ENCODE results near the gene RAP1GAP. TPM values are rescaled to one million over a fixed set of nuclear protein-coding genes. Genes with fewer than 3 reads are reported as not detected.

Gene RAP1GAP
- total and polyA plus RNA-seq, 5 experiments from 2014 or later = 0.49 to 0.60 TPM; not detected in 3

- POLR2A ChIA-PET = no interaction called here
- DNase-seq (no peak), ATAC-seq (no peak)
- peaks cover 8 to 18% (median 11%) of the 10 kb centered on the region in 4 donors for H3K4me1 Mint-ChIP-seq
- no peak overlapping the region for H3K27ac Mint-ChIP-seq
- peaks cover 8 to 55% (median 39%) of the 10 kb centered on the region in 5 donors for H3K27me3 Mint-ChIP-seq
- H3K4me3 Mint-ChIP-seq = no peak overlapping the region
- no peaks in the 10 kb centered on the region for H3K9me3 Mint-ChIP-seq
- no peaks in the 10 kb centered on the region for H3K36me3 Mint-ChIP-seq
Observed at GRCh38 chr1:21603177-21604138, 65.7 kb downstream of the RAP1GAP start.

- H3K27me3 Mint-ChIP-seq = peaks cover 2 to 45% (median 29%) of the 10 kb centered on the region in 5 donors
- no peaks in the 10 kb centered on the region for H3K9me3 Mint-ChIP-seq
- DNase-seq (no peak), ATAC-seq (no peak)
- H3K4me3 Mint-ChIP-seq = no peak overlapping the region
- no peaks in the 10 kb centered on the region for H3K36me3 Mint-ChIP-seq
- no peak overlapping the region for H3K27ac Mint-ChIP-seq
- POLR2A ChIA-PET = no interaction called here
- H3K4me1 Mint-ChIP-seq = peaks cover 0 to 7% (median 0%) of the 10 kb centered on the region in 4 donors
Observed at GRCh38 chr1:21601278-21602048, 67.7 kb downstream of the RAP1GAP start.

- H3K4me1 Mint-ChIP-seq = peaks cover 0 to 7% (median 0%) of the 10 kb centered on the region in 4 donors
- no peak overlapping the region for H3K27ac Mint-ChIP-seq
- H3K9me3 Mint-ChIP-seq = no peaks in the 10 kb centered on the region
- DNase-seq (no peak), ATAC-seq (no peak)
- no peak overlapping the region for H3K4me3 Mint-ChIP-seq
- POLR2A ChIA-PET = no interaction called here
- no peaks in the 10 kb centered on the region for H3K36me3 Mint-ChIP-seq
- H3K27me3 Mint-ChIP-seq = peaks cover 5 to 52% (median 33%) of the 10 kb centered on the region in 5 donors
Observed at GRCh38 chr1:21599402-21599801, 69.8 kb downstream of the RAP1GAP start.

DNA sequence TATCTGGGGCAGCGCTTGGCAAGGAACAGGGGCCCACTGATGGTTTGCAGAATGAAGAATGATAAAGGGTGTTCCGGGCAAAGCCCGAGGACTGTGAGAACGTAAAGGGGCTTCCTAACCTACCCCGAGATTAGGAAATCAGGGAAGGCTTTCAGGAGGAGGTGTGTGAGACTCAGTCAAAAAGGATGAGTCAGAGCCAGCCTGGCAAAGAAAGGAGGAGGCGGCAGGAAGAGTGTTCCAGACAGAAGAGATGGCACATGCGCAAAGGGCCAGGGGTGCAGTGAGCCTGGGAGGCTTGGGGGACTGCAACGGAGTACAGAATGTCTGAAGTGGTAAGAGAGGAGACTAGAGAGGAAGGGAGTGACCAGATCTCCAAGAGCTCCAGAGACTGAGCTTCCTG, 70.3 kb downstream of the RAP1GAP start:
- H3K4me3 Mint-ChIP-seq = no peak overlapping the region
- no peak overlapping the region for H3K27ac Mint-ChIP-seq
- DNase-seq (no peak), ATAC-seq (no peak)
- POLR2A ChIA-PET = no interaction called here
- H3K9me3 Mint-ChIP-seq = no peaks in the 10 kb centered on the region
- H3K4me1 Mint-ChIP-seq = peaks cover 0 to 5% (median 0%) of the 10 kb centered on the region in 4 donors
- H3K36me3 Mint-ChIP-seq = no peaks in the 10 kb centered on the region
- peaks cover 5 to 47% (median 28%) of the 10 kb centered on the region in 5 donors for H3K27me3 Mint-ChIP-seq

DNA sequence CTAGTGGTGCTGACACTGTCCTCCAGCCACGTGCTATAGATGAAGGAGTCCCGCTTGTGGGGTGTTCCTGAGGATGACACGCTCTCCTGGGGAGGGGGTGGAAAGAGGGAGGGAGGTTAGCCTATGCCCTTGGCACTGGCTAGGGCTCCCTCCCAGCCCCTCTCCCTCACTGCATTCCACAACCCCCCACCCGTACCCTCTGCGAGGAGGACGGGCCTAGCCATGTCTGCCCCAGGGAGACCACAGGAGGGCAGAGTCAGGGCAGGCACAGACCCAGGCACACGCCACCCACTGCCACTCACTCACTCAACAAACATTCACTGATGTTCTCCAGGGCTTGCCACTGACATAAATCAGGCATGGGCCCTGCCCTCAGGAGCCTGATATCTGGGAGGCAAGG, 70.7 kb downstream of the RAP1GAP start:
- Mint-ChIP-seq H3K9me3 (no peaks in the 10 kb centered on the region), H3K4me3 (no peak overlapping the region), H3K27me3 (peaks cover 5 to 42% (median 24%) of the 10 kb centered on the region in 5 donors), H3K27ac (no peak overlapping the region), H3K4me1 (peaks cover 0 to 4% (median 0%) of the 10 kb centered on the region in 4 donors), H3K36me3 (no peaks in the 10 kb centered on the region)
- DNase-seq = no peak
- ATAC-seq = no peak
- POLR2A ChIA-PET = no interaction called here

GRCh38 chr1:21597753-21598152, 71.4 kb downstream of the RAP1GAP start:
- ATAC-seq (no peak), DNase-seq (no peak)
- Mint-ChIP-seq H3K9me3 (no peaks in the 10 kb centered on the region), H3K27me3 (peaks cover 5 to 43% (median 23%) of the 10 kb centered on the region in 5 donors), H3K36me3 (no peaks in the 10 kb centered on the region), H3K4me1 (peaks cover 0 to 3% (median 0%) of the 10 kb centered on the region in 4 donors), H3K4me3 (no peak overlapping the region), H3K27ac (no peak overlapping the region)
- POLR2A ChIA-PET = no interaction called here

DNA sequence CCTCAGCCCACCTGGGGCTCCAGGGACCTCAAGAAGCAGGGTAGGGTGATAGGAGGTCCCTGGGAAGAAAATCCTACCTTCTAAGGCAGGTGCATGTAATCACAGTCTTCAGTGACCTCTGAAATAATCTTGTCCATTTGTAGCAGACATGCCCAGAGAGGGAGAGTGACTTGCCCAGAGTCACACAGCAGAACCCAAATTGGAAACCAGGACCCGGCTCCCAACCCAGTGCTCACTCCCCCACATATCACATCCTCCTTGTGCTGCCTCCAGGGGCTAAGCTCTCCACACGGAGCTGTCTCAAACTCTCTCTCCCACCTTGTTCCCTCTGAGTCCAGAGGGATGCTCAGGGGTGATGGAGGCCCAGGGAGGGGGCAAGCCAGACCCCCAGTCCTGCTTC, 72.5 kb downstream of the RAP1GAP start:
- DNase-seq (no peak), ATAC-seq (no peak)
- Mint-ChIP-seq H3K36me3 (no peaks in the 10 kb centered on the region), H3K9me3 (no peaks in the 10 kb centered on the region), H3K4me1 (no peaks in the 10 kb centered on the region), H3K27ac (no peak overlapping the region), H3K4me3 (no peak overlapping the region), H3K27me3 (peaks cover 7 to 45% (median 26%) of the 10 kb centered on the region in 5 donors)
- POLR2A ChIA-PET = no interaction called here

GRCh38 chr1:21596174-21596573, 73.0 kb downstream of the RAP1GAP start:
- POLR2A ChIA-PET = no interaction called here
- Mint-ChIP-seq H3K4me3 (no peak overlapping the region), H3K36me3 (no peaks in the 10 kb centered on the region), H3K4me1 (no peaks in the 10 kb centered on the region), H3K27me3 (peaks cover 7 to 45% (median 25%) of the 10 kb centered on the region in 5 donors), H3K27ac (no peak overlapping the region), H3K9me3 (no peaks in the 10 kb centered on the region)
- no peak for ATAC-seq
- DNase-seq = no peak

- POLR2A ChIA-PET = no interaction called here
- Mint-ChIP-seq H3K9me3 (no peaks in the 10 kb centered on the region), H3K4me1 (peaks cover 0 to 7% (median 5%) of the 10 kb centered on the region in 4 donors), H3K36me3 (no peaks in the 10 kb centered on the region), H3K4me3 (no peak overlapping the region), H3K27me3 (peaks cover 4 to 41% (median 22%) of the 10 kb centered on the region in 5 donors), H3K27ac (no peak overlapping the region)
- peak in 4 of 10 donors; percentile 7 to 27 (median 10) for DNase-seq
- ATAC-seq = no peak
Observed at GRCh38 chr1:21594935-21595897, 73.9 kb downstream of the RAP1GAP start.

DNA sequence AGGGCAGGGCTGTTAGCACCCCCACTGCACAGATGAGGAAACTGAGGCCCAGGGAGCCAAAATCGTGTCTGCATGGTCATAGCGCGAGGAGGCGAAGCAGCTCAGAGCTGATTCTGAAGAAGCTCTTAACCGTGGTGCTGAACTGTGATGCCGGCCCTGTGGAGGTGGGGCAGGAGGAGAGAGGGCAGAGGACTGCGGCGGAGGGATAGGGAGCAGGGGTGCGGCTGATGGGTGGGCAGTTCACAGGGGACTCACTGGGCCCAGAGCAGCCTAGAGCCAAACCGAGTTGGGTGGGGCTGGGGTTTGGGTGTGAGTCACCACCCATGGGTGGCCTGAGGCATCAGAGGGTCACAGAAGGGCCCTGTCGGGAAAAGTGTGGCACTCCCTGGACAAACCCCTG, 74.7 kb downstream of the RAP1GAP start:
- H3K4me3 Mint-ChIP-seq = no peak overlapping the region
- no peaks in the 10 kb centered on the region for H3K9me3 Mint-ChIP-seq
- POLR2A ChIA-PET = no interaction called here
- H3K4me1 Mint-ChIP-seq = peaks cover 0 to 7% (median 5%) of the 10 kb centered on the region in 4 donors
- DNase-seq (no peak), ATAC-seq (no peak)
- no peak overlapping the region for H3K27ac Mint-ChIP-seq
- peaks cover 4 to 34% (median 19%) of the 10 kb centered on the region in 5 donors for H3K27me3 Mint-ChIP-seq
- H3K36me3 Mint-ChIP-seq = no peaks in the 10 kb centered on the region

DNA sequence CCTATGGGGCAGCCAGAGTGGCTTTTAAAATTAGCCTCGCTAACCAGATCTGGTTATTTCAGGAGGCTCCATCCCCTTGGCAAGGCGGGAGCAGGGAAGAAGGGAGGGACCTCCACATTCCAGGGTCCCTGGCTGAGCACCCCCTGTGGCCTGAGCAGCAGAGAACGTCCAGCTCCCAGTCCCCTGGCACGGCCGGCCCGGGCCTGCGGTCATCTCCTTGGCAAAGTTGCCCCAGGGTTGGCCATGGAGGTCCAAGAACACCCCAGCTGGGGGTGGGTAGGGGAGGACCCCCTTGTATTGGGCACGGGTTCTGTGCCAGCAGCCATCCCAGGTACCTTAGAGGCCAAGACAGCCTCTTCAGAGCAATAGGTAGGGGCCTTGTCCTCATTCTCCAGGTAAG, 75.9 kb downstream of the RAP1GAP start:
- peaks cover 0 to 7% (median 5%) of the 10 kb centered on the region in 4 donors for H3K4me1 Mint-ChIP-seq
- H3K9me3 Mint-ChIP-seq = no peaks in the 10 kb centered on the region
- POLR2A ChIA-PET = no interaction called here
- H3K4me3 Mint-ChIP-seq = no peak overlapping the region
- no peak overlapping the region for H3K27ac Mint-ChIP-seq
- H3K36me3 Mint-ChIP-seq = no peaks in the 10 kb centered on the region
- H3K27me3 Mint-ChIP-seq = peaks cover 6 to 34% (median 20%) of the 10 kb centered on the region in 5 donors
- no peak for DNase-seq
- no peak for ATAC-seq
